ENCODE results near the gene PTPRD. TPM values are rescaled to one million over a fixed set of nuclear protein-coding genes. Genes with fewer than 3 reads are reported as not detected.
A peak's percentile ranks its signal among the peaks of the same experiment; 100 is the strongest.

PTPRD gene
- total and polyA plus RNA-seq, 2 donors from 2014 or later, result 6.4 to 78.9 TPM

GRCh38 chr9:8574846-8575245 lies 2038.0 kb downstream of the PTPRD start:
- no peaks in the 10 kb centered on the region for H3K27me3 ChIP-seq (ENCODE audit: control insufficient read depth, insufficient read depth, low read length)
- H3K9me3 ChIP-seq (ENCODE audit: control insufficient read depth in 2 of 3, insufficient read depth in 1 of 3, low read length in 3 of 3), result no peaks in the 10 kb centered on the region
- no peak overlapping the region for H3K4me3 ChIP-seq (ENCODE audit: low read length in 3 of 3)
- no peak for FAIRE-seq
- no peak for TF ChIP-seq CTCF (IDR thresholded peaks at IDR 0.05; ENCODE audit: borderline replicate concordance, extremely low read depth, insufficient read depth)
- DNase-seq, result no peak
- H3K27ac ChIP-seq (ENCODE audit: low read depth in 2 of 2, low read length in 2 of 2), result no peak overlapping the region
- H3K4me1 ChIP-seq (ENCODE audit: control insufficient read depth in 2 of 3, insufficient read depth in 2 of 3, low read depth in 1 of 3, low read length in 3 of 3), result no peaks in the 10 kb centered on the region
- no peaks in the 10 kb centered on the region for H3K36me3 ChIP-seq (ENCODE audit: control insufficient read depth in 2 of 3, insufficient read depth in 3 of 3, low read length in 3 of 3)
- no peak overlapping the region for H3K9ac ChIP-seq (ENCODE audit: low read length in 3 of 3)
- intact Hi-C loops (cut with DNase I), result no loop called here

DNA sequence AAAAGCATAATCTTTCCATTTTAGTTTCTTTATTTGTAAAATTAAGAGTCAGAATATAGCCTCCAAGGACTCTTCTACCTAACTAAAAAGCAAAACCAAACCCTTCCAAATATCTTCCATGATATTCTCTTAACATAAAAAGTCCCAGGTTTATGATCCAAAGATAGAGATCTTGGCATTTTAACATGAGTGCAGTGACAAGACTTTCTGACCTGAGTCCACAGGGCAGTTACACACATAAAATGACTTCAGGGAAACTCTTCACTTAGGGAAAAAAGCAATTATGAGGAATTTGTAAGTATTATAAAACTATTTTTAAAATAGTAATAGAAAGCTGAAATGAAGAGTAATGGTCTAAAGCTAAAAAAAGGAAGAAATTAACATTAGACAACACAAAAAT lies 2040.6 kb downstream of the PTPRD start:
- H3K4me3 ChIP-seq (ENCODE audit: low read length in 3 of 3), result no peak overlapping the region
- DNase-seq (no peak), FAIRE-seq (no peak)
- no peaks in the 10 kb centered on the region for H3K27me3 ChIP-seq (ENCODE audit: control insufficient read depth, insufficient read depth, low read length)
- no peak overlapping the region for H3K9ac ChIP-seq (ENCODE audit: low read length in 3 of 3)
- no peak for TF ChIP-seq CTCF (IDR thresholded peaks at IDR 0.05; ENCODE audit: borderline replicate concordance, extremely low read depth, insufficient read depth)
- no peak overlapping the region for H3K27ac ChIP-seq (ENCODE audit: low read depth in 2 of 2, low read length in 2 of 2)
- H3K4me1 ChIP-seq (ENCODE audit: control insufficient read depth in 2 of 3, insufficient read depth in 2 of 3, low read depth in 1 of 3, low read length in 3 of 3), result no peaks in the 10 kb centered on the region
- no peaks in the 10 kb centered on the region for H3K9me3 ChIP-seq (ENCODE audit: control insufficient read depth in 2 of 3, insufficient read depth in 1 of 3, low read length in 3 of 3)
- intact Hi-C loops (cut with DNase I), result no loop called here
- H3K36me3 ChIP-seq (ENCODE audit: control insufficient read depth in 2 of 3, insufficient read depth in 3 of 3, low read length in 3 of 3), result no peaks in the 10 kb centered on the region

- FAIRE-seq (no peak), DNase-seq (peak in 1 of 5 donors; percentile 11)
- Histone ChIP-seq H3K4me3 (ENCODE audit: low read length in 3 of 3) (no peak overlapping the region), H3K9ac (ENCODE audit: low read length in 3 of 3) (no peak overlapping the region), H3K27me3 (ENCODE audit: control insufficient read depth, insufficient read depth, low read length) (no peaks in the 10 kb centered on the region), H3K27ac (ENCODE audit: low read depth in 2 of 2, low read length in 2 of 2) (no peak overlapping the region), H3K4me1 (ENCODE audit: control insufficient read depth in 2 of 3, insufficient read depth in 2 of 3, low read depth in 1 of 3, low read length in 3 of 3) (no peaks in the 10 kb centered on the region), H3K9me3 (ENCODE audit: control insufficient read depth in 2 of 3, insufficient read depth in 1 of 3, low read length in 3 of 3) (no peaks in the 10 kb centered on the region), H3K36me3 (ENCODE audit: control insufficient read depth in 2 of 3, insufficient read depth in 3 of 3, low read length in 3 of 3) (no peaks in the 10 kb centered on the region)
- intact Hi-C loops (cut with DNase I), result no loop called here
- no peak for TF ChIP-seq CTCF (IDR thresholded peaks at IDR 0.05; ENCODE audit: borderline replicate concordance, extremely low read depth, insufficient read depth)
Observed at GRCh38 chr9:8571643-8572042, 2041.2 kb downstream of the PTPRD start.

GRCh38 chr9:8570776-8571175 lies 2042.0 kb downstream of the PTPRD start:
- H3K27ac ChIP-seq (ENCODE audit: low read depth in 2 of 2, low read length in 2 of 2), result no peak overlapping the region
- intact Hi-C loops (cut with DNase I), result no loop called here
- no peak for DNase-seq
- no peaks in the 10 kb centered on the region for H3K4me1 ChIP-seq (ENCODE audit: control insufficient read depth in 2 of 3, insufficient read depth in 2 of 3, low read depth in 1 of 3, low read length in 3 of 3)
- TF ChIP-seq CTCF (IDR thresholded peaks at IDR 0.05; ENCODE audit: borderline replicate concordance, extremely low read depth, insufficient read depth), result no peak
- no peak overlapping the region for H3K9ac ChIP-seq (ENCODE audit: low read length in 3 of 3)
- no peaks in the 10 kb centered on the region for H3K27me3 ChIP-seq (ENCODE audit: control insufficient read depth, insufficient read depth, low read length)
- H3K36me3 ChIP-seq (ENCODE audit: control insufficient read depth in 2 of 3, insufficient read depth in 3 of 3, low read length in 3 of 3), result no peaks in the 10 kb centered on the region
- H3K9me3 ChIP-seq (ENCODE audit: control insufficient read depth in 2 of 3, insufficient read depth in 1 of 3, low read length in 3 of 3), result no peaks in the 10 kb centered on the region
- H3K4me3 ChIP-seq (ENCODE audit: low read length in 3 of 3), result no peak overlapping the region
- FAIRE-seq, result no peak

All from kidney (tissue), 14 donors.